Pulmonary artery endothelial cell (primary cell): Measurements from ENCODE around the gene VPREB3. TPM values are rescaled to one million over a fixed set of nuclear protein-coding genes. Genes with fewer than 3 reads are reported as not detected.

Experiments used
- DNase-seq: peaks from one replicate; pipeline ENCODE4 v3.0.0-alpha.2; 2011; ENCODE audit warnings: low read depth, low spot score
- total RNA-seq: library from RNA; depleted of rRNA; stranded (reverse); fragments of >200 nt; gene quantifications from 2 replicates; pipeline ENCODE4 v1.2.3, GENCODE V29; 2014

Gene VPREB3, protein sequence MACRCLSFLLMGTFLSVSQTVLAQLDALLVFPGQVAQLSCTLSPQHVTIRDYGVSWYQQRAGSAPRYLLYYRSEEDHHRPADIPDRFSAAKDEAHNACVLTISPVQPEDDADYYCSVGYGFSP
- total RNA-seq: not detected in 2 replicates

DNA sequence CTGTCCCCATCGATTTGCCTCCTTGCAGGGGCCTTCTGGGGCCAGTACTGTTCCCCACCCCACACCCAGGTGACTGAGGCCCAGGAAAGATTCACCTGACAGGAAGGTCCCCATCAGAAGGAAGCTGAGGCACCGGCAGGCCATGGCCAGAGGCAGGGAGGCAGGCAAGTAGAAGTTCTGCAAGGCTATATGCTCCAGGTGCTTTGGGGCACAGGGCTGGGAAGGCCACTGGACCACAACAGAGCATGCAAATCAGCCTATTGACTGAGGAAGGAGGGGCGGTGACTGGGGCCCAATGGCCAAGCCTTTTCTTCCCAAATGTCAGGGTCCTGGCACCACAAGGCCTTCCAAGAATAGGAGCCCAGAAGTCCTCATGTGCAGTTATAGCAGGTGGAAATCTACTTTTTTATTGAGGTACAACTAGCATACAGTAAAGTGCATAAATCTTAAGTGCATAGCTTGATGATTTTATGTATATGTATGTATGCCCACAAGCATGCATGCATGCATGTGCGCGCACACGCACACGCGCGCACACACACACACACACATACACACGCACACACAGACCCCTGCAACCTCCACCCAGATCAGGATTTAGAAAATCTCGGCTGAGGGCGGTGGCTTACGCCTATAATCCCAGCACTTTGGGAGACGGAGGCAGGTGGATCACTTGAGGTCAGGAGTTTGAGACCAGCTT is at the start of gene VPREB3:
Gene VPREB3 (minus strand): TSS at position 206 of the 700 bp plus-strand sequence. CDS start 62 bp downstream, at position 144.
- DNase-seq: no peak

DNA sequence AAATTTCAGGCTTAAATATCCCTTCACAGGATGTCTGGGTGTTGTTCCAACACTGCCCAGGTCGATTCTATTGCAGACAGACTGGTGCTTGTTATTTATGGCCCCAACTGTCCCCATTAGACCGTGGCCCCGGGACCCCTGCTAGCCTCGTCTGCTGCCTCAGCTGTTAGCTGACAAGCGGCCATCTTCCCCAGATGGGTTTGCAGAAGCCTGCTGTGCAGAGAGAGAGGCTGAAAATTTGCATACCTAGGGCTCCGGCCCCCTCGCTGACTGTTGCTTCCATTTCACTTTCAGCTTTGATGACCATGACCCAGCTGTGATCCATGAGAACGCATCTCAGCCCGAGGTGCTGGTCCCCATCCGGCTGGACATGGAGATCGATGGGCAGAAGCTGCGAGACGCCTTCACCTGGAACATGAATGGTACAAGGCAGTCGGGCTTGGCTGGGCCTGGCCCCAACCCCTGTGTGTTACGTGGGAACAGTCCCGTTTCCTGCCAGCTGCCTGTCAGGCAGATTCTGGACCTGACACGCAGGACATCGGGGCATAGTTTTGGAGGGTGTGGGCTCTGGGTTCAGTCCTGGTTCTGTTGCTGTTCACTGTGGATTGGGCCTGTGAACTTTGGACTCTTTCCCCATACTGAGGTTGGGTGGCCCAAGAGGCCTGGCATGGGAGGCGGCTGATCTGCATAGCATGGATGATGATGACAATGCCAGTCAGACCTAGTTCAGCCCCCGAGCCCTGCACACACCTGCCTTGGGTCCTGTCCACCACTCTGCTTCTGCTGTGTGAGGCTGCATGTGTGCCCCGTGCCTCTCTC is 49.0 kb upstream of the VPREB3 start:
- no peak for DNase-seq

DNA sequence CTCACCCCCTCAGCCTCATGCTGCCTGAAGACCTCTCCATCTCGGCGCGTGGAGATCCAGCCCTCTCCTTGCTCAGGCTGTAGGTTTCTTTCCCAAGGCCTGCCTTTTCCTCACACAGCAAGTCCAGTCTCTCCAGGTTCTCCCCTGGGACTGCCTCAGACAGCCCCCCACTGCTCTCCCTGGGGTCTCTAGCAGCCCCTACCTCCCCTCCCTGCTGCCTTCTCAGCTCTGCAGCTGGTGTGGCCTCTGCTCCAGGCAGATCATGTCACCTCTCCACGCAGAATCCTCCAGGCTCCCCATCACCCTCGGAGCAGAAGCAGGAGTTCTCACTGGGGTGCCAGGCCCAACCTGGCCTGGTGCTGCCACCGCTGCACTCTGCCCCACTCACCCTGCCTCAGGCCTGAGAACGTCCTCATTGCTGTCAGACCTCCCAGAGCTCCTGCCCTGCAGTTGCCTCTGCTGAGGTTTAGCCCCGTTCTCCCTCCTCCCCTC is 47.7 kb upstream of the VPREB3 start:
- DNase-seq: no peak

DNA sequence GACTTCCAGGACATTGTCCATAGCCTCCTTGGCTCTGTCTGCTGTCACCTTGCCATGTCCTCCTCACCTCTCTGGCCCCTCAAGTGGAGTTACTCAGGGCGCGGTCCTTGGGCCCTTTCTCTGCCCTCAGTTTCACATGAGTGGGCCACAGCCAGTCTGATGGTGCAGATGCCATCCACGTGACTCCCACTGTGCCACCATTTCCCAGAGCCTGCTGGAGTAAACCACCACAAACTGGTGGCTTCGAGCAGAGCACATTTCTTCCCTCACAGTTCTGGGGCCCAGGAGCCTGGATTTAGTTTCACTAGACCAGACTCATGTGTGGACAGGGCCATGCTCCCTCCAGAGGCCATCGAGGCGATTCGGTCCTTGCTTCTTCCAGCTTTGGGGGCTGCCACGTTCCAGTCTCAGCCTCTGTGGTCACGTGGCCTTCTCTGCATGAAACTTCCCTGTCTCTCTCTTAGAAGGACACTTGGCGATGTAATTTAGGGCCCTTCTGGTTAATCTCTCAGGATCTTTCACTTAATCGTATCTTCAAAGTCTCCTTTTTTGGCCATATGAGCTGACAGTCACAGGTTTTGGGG is 47.1 kb upstream of the VPREB3 start:
- no peak for DNase-seq

DNA sequence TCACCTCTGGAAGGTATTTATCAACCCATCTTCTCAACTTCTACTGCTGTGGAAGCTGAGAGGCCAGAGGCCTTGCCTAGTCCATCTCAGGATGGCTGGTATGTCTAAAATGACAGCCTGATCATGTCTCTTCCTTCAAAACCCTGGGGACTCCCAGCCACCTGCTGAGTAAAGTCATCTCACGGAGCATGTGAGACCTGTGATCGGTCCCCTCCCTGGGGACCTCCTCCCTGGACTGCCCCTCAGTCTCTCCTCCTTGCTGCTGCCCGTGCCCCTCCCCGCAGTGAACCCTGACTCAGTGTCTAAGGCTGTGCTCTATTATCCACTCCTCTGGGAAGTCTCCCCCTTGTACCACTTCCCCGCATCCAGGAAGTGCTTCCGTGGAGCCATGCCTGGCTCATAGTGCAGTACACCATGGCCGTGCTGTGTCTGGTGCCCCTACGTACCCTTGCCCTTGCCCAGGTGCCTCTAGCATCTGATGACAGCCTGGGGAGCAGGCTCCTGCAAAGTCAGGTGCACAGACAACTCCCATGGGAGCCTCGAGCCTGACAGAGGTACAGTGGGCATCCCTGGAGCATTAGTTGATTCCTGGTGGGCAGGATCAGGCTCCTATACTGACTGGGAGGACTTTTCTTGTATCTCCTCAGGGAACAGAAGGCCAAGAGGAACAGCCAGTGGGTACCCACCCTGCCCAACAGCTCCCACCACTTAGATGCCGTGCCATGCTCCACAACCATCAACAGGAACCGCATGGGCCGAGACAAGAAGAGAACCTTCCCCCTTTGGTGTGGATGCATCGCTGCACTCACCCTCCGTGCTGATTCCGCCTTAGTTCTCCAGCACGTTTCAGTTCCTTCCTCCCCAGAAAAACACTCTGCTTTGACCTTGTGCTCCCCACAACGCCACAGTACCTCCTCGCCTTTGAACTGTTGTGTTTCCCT is 46.3 kb upstream of the VPREB3 start:
- no peak for DNase-seq

DNA sequence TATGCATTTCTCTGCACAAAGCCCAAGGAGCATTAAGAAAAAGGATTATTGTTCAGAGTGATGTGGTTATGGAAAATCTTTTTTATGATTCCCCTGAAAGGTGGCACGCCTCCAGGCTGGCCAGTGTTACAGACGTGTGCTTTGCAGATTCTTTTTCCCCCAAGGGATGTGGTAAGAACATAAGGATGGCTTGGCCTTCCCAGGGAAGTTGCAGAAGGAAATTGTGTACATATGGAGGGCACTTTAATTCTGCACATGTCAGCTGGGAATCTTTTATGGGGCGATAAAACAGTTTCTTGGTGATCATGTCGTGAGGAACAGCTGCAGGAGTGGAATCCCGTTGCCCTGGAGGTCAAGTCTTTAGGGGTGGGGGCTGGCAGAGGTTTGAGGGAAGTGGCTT is 42.2 kb upstream of the VPREB3 start:
- DNase-seq: no peak

DNA sequence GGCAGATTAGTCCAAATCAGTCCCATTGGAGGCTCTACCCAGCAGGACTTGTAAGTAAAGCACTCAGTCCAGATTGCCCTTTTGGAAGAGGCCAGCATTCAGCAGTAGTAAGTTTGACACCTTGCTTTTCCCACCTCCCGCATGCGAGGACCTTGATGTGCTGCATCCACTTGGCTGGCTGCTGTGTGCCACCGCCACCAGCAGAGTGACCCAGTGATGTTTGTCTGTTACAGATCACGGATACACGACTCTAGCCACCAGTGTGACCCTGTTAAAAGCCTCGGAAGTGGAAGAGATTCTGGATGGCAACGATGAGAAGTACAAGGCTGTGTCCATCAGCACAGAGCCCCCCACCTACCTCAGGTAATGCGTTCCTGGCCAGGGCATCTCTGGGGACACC is 39.1 kb upstream of the VPREB3 start:
- no peak for DNase-seq

DNA sequence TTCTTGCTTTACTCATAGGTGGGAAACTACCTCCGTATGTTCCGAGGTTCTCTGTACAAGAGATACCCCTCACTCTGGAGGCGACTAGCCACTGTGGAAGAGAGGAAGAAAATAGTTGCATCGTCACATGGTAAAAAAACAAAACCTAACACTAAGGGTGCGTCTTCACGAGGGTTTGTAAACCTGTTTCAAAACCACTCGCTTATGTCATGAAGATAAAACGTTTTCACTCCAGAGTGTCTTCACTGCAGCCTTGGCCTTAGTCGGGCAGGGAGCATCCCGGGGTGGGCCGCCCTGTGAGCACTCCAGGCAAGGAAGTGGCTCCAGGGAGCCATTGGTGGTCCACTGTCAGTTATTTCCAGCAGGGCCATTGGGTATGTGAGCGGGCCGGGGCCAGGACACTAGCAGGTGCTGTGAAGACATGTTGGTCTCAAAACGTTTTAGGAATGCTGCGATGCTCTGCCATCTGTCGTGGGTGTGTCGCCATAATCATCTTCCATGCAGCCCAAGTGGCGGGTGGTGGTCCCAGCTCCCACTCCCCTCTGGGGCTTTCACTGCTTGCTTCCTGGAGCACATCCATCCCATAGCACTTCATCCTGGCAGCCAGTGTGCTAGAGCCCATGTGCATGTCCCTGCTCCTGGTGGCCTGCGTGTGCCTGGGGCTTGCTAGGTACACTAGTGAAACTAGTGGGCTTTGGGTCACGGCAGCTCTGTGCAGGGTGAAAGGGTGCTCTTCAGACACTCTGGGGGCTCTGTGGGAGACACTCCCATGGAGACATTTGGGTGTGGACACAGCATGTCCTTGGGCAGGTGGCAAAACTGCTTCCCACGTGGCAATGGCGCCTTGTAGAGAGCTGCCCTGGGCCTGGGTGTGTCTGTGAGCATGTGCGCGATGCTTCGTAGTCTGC is 37.8 kb upstream of the VPREB3 start:
- no peak for DNase-seq

DNA sequence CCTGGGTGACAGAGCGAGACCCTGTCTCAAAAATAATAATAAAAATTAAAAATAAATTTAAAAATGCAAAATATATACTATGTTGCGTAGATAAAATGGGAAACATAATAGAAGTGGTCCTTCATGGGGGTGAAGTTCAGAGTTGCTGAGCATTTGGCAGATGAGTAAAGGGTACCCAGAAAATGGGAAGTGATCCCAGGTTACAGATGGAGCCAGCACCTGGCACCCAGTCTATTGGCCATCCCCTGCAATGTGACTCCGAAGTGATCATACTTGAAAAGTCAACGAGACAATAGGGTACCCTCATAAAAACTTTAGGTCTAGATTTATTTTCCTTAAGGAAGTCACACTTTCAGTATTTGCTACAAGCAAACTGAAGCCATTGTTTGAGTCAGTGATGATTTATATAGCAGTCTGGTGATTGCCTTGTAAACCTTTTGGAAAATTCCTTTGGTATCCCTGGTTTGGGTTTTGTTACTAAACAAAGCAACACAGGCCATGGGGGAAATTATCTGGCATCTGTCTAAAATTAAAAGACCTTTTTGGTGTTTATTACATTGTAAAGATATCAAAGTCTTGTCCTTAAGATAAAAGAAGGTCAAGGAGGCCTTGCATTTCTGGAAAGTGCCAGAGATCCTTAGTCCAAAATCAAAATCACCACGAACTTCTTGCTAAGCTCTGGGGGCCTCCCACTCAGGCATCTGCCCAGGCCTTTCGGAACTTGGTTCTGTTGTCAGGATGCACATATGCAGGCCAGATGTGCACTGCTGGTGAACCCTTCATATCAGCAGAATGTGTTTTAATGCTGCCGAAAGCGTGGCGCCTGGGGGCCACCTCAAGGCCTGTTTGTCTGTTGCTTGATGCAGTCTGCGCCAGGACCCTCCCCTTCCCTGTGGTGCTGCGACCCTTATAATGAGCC is 36.9 kb upstream of the VPREB3 start:
- DNase-seq: no peak

DNA sequence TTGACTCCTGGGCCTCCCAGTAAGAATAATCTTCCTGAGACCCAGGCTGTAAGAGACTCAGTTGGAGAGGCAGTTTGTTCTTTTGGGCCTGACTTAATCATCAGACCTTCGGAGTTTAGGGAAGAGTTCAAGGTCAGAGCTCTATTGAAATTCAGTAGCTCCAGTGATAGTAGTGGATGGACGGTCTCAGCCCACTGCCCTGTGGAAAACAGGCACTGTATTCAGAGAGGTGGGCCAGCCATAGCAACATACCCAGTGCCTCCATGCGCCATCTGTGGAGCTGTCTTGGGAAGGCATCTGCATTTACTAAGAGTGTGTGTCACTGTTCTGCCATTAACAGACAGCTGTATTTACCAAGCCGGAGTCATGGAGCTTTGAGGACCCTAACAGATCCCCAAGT is 35.4 kb upstream of the VPREB3 start:
- DNase-seq: no peak

DNA sequence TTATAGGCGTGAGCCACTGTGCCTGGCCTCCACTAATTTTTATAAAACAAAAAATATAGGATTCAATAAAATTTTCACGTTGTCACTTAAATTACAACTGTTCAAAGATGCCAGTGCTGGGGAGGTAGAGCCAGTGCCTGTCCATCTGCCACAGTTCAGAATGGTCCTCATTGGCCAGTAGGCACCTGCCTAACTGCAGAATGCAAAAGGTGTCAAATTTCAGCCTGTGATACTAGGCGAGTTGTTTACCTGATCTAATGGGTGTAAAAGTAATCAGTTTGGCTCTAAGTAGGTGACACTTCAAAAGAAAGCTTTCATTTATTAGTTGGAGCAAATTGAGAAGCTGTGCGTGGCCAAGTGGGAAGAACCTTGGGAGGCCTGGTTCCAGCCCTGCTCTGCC is 34.9 kb upstream of the VPREB3 start:
- no peak for DNase-seq

DNA sequence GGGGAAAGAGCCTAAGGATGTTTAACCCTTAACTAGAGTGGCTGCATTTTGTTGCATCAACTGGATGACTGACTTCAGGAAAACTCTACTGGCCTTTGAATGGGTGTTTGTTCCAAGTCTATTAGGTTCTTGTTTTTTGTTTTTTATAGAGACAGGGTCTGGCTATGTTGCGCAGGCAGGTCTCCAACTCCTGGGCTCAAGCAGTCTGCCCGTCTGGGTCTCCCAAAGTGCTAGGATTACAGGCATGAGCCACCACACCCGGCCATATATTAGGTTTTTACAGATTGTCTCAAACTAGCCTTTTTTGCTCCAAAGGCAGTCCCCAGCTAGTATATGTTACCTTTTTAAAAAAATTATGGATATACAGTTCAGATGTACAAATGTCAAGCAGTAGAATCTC is 33.7 kb upstream of the VPREB3 start:
- DNase-seq: no peak

DNA sequence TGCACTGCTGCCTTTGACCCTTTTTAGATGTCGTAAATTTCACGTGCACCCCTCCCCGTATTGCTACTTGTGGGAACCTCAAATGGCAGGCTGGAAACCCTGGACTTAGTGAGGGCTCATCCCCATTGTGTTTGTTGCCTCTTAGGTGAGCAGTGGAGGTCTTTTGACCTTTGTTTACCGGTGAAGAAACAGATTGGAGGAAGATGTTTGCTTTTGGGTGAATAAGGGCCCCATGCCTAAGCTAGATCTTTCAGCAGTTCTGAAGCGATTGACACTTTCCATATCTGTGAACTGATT is 33.3 kb upstream of the VPREB3 start:
- no peak for DNase-seq

DNA sequence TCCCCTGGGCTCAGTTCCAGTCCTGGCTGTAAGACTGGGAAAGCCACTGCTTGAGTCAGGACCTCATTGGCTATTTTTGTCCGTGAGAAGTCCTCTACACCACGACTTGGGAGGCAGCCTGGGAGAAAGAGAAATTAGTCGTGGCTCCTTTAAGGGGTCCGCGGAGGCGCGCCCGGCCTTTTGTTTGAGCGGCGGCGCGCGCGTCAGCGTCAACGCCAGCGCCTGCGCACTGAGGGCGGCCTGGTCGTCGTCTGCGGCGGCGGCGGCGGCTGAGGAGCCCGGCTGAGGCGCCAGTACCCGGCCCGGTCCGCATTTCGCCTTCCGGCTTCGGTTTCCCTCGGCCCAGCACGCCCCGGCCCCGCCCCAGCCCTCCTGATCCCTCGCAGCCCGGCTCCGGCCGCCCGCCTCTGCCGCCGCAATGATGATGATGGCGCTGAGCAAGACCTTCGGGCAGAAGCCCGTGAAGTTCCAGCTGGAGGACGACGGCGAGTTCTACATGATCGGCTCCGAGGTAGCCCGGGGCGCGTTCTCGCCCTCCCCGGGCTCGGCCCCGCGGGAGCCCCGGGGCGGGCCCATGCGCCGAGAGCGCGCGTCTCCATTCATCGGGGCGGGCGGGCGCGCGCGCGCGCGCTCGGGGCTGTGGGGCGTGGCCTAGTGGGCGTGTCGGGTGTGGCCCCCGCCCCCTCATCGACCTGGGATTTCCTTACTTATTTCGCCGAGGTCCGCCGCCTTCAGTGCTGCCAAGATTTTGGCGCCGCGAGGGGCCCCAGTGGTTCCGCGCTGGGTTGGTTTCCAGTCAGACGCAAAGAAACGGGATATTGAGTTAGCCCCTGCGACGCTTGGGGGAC is 32.8 kb upstream of the VPREB3 start, which contains the start of gene SMARCB1:
Gene SMARCB1 (plus strand): TSS at position 215 of the 848 bp plus-strand sequence. CDS start 204 bp downstream, at position 419.
- DNase-seq: peak; percentile 60

DNA sequence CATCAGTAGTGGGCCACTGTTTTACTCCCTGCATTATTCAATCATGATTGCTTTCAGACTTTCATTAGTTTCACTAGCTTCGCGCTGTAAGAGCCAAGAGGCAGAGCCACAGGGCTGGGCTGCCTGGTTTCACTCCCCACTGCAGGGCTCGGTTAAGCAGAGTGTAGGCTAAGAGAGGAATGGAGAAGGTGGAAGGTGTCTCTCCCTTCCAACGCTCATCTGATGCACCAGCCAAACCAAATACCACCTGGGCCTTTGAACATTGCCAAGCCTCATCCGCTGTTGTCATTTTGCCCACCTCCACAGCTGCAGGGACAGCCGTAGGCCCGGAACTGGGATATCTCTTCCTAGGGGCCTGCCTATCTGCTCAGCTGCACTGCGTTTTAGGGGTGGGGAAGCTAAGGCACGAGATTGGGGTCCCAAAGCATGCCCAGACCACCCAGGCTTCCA is 32.1 kb upstream of the VPREB3 start:
- DNase-seq: no peak

DNA sequence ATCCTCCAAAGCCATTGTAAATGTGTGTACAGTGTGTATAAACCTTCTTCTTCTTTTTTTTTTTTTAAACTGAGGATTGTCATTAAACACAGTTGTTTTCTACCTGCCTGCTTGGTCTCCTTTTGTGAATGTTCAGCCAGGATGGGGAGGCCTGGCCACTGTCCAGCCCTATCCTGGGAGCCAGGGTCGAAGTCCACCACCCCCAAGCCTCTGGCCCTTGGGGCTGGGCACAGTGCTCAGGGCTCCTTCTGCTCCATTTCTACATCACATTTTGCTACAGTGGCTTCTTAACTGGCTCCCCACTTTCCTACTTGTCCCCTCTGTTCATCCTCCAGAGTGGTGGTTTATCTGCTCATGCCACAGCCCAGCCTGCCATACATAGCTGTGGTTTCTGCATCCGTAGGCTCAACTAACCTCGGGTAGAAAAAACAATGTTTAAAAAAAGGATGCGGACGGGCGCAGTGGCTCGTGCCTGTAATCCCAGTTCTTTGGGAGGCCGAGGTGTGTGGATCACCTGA is 30.0 kb upstream of the VPREB3 start:
- DNase-seq: no peak

DNA sequence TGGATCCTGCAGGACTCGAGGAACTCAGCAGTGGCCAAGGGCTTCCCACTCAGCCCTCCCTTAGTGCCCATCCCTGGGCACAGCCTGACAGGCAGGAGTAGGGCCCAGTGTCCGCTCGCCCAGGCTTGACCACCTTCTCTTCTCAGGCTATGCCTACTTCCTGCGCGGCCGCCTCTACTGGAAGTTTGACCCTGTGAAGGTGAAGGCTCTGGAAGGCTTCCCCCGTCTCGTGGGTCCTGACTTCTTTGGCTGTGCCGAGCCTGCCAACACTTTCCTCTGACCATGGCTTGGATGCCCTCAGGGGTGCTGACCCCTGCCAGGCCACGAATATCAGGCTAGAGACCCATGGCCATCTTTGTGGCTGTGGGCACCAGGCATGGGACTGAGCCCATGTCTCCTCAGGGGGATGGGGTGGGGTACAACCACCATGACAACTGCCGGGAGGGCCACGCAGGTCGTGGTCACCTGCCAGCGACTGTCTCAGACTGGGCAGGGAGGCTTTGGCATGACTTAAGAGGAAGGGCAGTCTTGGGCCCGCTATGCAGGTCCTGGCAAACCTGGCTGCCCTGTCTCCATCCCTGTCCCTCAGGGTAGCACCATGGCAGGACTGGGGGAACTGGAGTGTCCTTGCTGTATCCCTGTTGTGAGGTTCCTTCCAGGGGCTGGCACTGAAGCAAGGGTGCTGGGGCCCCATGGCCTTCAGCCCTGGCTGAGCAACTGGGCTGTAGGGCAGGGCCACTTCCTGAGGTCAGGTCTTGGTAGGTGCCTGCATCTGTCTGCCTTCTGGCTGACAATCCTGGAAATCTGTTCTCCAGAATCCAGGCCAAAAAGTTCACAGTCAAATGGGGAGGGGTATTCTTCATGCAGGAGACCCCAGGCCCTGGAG is 29.3 kb upstream of the VPREB3 start:
- no peak for DNase-seq
